Measurements from ENCODE around the gene VSIG2. TPM values are rescaled to one million over a fixed set of nuclear protein-coding genes. Genes with fewer than 3 reads are reported as not detected.

VSIG2 gene
- total and polyA plus RNA-seq, 10 of the 15 experiments (the other 5 are each of a cell fraction or from before 2014, with no cell fraction given): 0.13 to 0.31 (median 0.15) TPM; not detected in 5

DNA sequence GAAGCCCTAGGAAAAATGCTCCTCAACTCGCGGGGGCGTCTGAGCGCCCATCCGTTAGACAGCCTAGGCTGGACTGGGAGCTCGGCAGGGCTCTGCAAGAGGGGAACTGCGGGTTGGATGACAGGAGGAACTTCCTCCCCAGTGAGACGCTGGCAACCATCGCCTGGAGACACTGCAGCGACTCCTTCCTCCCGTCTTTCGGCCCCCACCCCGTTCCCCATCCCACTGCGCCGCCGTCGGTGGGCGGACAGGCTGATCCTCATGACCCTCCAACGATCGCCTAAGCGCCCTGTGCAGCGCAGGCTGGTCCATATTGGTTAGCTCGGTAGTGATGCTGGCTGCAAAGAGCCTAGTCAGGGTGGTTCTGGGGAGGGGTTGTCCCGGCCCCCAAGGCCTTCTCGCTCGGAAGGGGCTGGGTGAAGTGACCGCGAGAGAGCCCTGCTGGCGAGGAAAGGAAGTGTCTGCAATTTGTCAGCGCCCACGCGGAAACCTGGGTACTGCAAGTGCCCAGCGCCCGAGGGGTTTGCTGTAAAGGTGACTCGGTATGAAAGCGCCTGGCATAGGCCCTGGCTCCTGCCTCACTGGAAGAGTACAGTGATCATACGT, 11.7 kb downstream of the VSIG2 start (continued):
- no peak for TF ChIP-seq BHLHE40 (IDR thresholded peaks at IDR 0.05; ENCODE audit: borderline replicate concordance in 1 of 2, low read depth in 2 of 2, low read length in 1 of 2)
- no peak for TF ChIP-seq CHD1 (IDR thresholded peaks at IDR 0.05; ENCODE audit: low read depth, low read length)
- peak; percentile 22; the same call in 1 of the 2 replicates for TF ChIP-seq SMC3 (IDR thresholded peaks at IDR 0.05; ENCODE audit: borderline replicate concordance, low read length)
- TF ChIP-seq GATAD2B (conservative IDR thresholded peaks at IDR 0.05; ENCODE audit: low read depth): 0 out of 2 replicates have a peak, but pooled peaks have one; percentile 57
- TF ChIP-seq, protein P1, sequence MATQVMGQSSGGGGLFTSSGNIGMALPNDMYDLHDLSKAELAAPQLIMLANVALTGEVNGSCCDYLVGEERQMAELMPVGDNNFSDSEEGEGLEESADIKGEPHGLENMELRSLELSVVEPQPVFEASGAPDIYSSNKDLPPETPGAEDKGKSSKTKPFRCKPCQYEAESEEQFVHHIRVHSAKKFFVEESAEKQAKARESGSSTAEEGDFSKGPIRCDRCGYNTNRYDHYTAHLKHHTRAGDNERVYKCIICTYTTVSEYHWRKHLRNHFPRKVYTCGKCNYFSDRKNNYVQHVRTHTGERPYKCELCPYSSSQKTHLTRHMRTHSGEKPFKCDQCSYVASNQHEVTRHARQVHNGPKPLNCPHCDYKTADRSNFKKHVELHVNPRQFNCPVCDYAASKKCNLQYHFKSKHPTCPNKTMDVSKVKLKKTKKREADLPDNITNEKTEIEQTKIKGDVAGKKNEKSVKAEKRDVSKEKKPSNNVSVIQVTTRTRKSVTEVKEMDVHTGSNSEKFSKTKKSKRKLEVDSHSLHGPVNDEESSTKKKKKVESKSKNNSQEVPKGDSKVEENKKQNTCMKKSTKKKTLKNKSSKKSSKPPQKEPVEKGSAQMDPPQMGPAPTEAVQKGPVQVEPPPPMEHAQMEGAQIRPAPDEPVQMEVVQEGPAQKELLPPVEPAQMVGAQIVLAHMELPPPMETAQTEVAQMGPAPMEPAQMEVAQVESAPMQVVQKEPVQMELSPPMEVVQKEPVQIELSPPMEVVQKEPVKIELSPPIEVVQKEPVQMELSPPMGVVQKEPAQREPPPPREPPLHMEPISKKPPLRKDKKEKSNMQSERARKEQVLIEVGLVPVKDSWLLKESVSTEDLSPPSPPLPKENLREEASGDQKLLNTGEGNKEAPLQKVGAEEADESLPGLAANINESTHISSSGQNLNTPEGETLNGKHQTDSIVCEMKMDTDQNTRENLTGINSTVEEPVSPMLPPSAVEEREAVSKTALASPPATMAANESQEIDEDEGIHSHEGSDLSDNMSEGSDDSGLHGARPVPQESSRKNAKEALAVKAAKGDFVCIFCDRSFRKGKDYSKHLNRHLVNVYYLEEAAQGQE (IDR thresholded peaks at IDR 0.05; ENCODE audit: low read depth, low read length): no peak

DNA sequence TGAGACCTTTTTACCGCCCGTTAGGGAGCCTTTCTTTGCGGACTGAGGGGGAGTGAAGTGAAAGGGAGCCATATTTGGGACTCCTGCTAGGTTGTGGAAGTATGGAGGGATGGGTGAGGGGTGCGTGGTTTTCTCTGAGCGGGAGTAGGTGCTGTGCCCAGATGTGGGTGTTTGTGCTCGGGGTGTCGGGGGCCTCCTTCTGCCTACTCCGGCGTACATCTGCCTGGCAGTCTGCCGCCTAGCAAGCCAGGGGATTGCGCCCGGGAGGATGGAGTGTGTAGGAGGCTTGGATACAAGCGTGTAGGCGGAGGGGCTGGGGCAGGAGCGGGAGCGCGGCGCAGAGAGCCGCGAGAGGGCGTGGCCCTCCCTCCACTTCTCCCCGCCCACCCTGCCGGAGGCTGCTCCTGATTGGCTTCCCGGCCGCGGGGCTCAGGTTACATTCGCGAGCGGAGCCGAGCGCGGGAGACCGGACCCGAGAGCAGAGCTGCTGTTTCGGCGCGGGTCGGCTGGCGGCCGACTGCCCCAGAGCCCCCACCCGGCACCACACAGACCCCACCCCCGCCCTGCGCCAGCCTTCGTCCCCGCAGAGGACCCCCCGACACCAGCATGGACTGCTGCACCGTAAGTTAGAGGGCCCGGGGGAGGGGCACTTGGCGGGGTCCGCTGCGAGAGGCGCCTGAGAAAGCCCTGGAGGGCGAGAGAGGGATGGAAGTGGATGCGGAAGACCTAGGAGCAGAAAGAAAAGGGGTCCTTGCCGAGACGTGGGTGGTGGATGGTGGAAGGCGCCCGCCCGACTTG, 12.4 kb downstream of the VSIG2 start, which contains the start of gene NRGN:
Gene NRGN (plus strand): TSS at position 464 of the 798 bp plus-strand sequence. CDS start 143 bp downstream, at position 607.
- Histone ChIP-seq H3K4me3 (peak within 1 kb of the TSS; percentile 81), H4K20me1 (ENCODE audit: control insufficient read depth, insufficient read depth) (no peaks in the 10 kb centered on the region), H3K9ac (ENCODE audit: control insufficient read depth, insufficient read depth, low read length) (peak within 1 kb of the TSS; percentile 29; the same call in 1 of the 2 replicates), H3K4me2 (ENCODE audit: control insufficient read depth, insufficient read depth) (peak within 1 kb of the TSS; percentile 99), H3K9me3 (replicated peaks; ENCODE audit: control insufficient read depth, insufficient read depth, low read length) (no peaks in the 10 kb centered on the region), H2AFZ (ENCODE audit: control insufficient read depth, low read depth, low read length) (peak within 1 kb of the TSS; percentile 81), H3K27ac (ENCODE audit: control insufficient read depth, insufficient read depth) (no peak within 1 kb of the TSS), H3K27me3 (replicated peaks in 1 of 2; ENCODE audit: control insufficient read depth in 2 of 2, insufficient read depth in 2 of 2, low read length in 1 of 2) (peaks cover 2 to 3% of the 10 kb centered on the region in 2 experiments; a peak in 1 of 4 replicates), H3K4me1 (ENCODE audit: control insufficient read depth, insufficient read depth, low read length) (peaks cover 10% of the 10 kb centered on the region), H3K36me3 (ENCODE audit: control insufficient read depth in 2 of 2, insufficient read depth in 2 of 2, low read length in 1 of 2) (no peaks in the 10 kb centered on the region), H3K79me2 (ENCODE audit: control insufficient read depth, insufficient read depth, low read length) (no peaks in the 10 kb centered on the region)
- 3% methylated on average over 36 of the region's 59 CpGs for WGBS (ENCODE audit: insufficient coverage, insufficient replicate concordance, low lambda C conversion rate, missing lambda C conversion rate)
- BruUV-seq (replicated peaks): no TSS peak
- peak; percentile 99 for ATAC-seq
- ChIA-PET SMC1A (ENCODE audit: uncharacterized antibody, unreplicated experiment) (interaction anchor here (0.9 to 4.9 kb wide), 4 partner anchors 15 to 96 kb away, joined by 3 to 32 read pairs (median 4); no protein-coding TSS in a partner anchor), POLR2A (interaction anchor here (1.6 kb wide), 1 partner anchor 13 kb away, joined by 5 read pairs; no protein-coding TSS in a partner anchor), CTCF (interaction anchor here (0.9 to 12.2 kb wide), 6 partner anchors 8 to 68 kb away, joined by 3 to 202 read pairs (median 6); partner anchors contain the start of genes ESAM, SIAE and SPA17), RAD21 (ENCODE audit: unreplicated experiment) (interaction anchor here (0.6 to 2.9 kb wide), 3 partner anchors 22 to 70 kb away, joined by 3 to 23 read pairs (median 4); no protein-coding TSS in a partner anchor)
- peak; percentile 44 for TF ChIP-seq SIX5 (IDR thresholded peaks at IDR 0.05; ENCODE audit: low read depth, low read length, severe bottlenecking)
- TF ChIP-seq SP1 (IDR thresholded peaks at IDR 0.05; ENCODE audit: low read depth, low read length): peak; percentile 23
- 0 out of 2 replicates have a peak, but pooled peaks have one; percentile 45 for TF ChIP-seq POLR2A (IDR thresholded peaks at IDR 0.05; ENCODE audit: low read depth, low read length)
- TF ChIP-seq, protein P2, sequence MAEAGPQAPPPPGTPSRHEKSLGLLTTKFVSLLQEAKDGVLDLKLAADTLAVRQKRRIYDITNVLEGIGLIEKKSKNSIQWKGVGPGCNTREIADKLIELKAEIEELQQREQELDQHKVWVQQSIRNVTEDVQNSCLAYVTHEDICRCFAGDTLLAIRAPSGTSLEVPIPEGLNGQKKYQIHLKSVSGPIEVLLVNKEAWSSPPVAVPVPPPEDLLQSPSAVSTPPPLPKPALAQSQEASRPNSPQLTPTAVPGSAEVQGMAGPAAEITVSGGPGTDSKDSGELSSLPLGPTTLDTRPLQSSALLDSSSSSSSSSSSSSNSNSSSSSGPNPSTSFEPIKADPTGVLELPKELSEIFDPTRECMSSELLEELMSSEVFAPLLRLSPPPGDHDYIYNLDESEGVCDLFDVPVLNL (IDR thresholded peaks at IDR 0.05; ENCODE audit: low read depth, low read length): peak; percentile 64
- TF ChIP-seq NFYB (IDR thresholded peaks at IDR 0.05; ENCODE audit: insufficient read depth, low read depth, low read length): peak; percentile 46; the same call in 1 of the 2 replicates
- no peak for TF ChIP-seq EP300 (IDR thresholded peaks at IDR 0.05; ENCODE audit: borderline replicate concordance in 1 of 2, control insufficient read depth in 1 of 2, low read depth in 2 of 2, low read length in 2 of 2)
- 0 out of 2 replicates have a peak, but pooled peaks have one; percentile 41 for TF ChIP-seq LARP7 (IDR thresholded peaks at IDR 0.05)
- TF ChIP-seq MXI1 (IDR thresholded peaks at IDR 0.05; ENCODE audit: low read depth, low read length): no peak
- no peak for DNase-seq (ENCODE audit: low read depth, low spot score)
- FAIRE-seq: no peak
- in situ Hi-C loops (cut with MboI): no loop called here
- intact Hi-C loops (cut with micrococcal nuclease; ENCODE audit: unreplicated experiment): no loop called here
